ENCODE data around the gene MRPL28.
"Not testable (repeated sequence)": the region's sequence is repeated elsewhere in the genome, so short reads cannot be mapped to it uniquely, and the experiment has no call there.

MRPL28 gene

DNA sequence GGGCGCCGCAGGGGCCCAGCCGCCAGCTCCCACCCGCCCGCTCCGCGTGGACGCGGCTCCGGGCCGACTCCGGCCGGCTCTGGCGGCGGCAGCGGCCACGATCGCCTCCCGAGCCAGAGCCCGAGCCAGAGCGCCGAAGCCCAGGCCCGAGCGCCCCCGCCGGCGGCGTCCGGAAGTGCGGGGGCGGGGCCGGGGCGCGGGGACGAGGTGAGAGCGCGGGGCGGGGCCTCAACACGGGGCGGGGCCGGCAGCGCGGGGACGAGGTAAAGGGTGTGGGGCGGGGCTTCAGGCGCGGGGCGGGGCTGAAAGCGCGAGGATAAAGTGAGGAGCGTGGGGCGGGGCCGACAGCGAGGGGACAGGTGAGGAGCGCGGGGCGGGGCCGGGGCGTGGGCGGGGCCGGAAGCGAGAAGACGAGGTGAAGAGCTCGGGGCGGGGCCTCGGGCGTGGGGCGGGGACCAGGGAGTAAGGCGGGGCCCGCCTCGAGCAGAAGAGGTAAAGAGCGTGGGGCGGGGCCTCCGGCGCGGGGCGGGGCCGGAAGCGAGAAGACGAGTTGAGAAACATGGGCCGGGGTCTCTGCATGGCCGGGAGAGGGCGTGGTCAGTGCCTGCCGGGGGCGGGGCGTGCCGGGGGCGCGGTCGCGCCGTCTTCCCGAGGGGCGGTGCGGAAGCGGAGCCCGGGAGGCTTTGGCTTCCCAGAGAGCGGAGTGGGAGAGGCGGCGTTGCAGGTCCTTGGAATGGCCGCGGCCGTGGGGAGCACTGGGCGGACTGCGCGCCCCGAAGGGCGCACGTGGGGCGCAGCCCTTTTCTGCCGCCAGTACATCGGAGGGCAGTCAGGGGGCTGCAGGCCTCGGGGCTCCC, 17.6 kb downstream of the MRPL28 start, which contains the start of gene AXIN1:
Gene AXIN1, minus strand, starts transcription at position 177 of the 857 bp plus-strand sequence. CDS start 5,698 bp downstream, outside the sequence.
- Mint-ChIP-seq H3K4me1 (peaks cover 12% of the 10 kb centered on the region), H3K9me3 (no peaks in the 10 kb centered on the region), H3K27me3 (ENCODE audit: low read depth) (no peaks in the 10 kb centered on the region), H3K4me3 (peak within 1 kb of the TSS; percentile 92 to 98 (median 96)), H3K27ac (peak within 1 kb of the TSS in 2 of 3 experiments; percentile 87 to 91), H3K36me3 (ENCODE audit: low read depth) (peaks cover 6% of the 10 kb centered on the region)
- TF ChIP-seq, protein P1, sequence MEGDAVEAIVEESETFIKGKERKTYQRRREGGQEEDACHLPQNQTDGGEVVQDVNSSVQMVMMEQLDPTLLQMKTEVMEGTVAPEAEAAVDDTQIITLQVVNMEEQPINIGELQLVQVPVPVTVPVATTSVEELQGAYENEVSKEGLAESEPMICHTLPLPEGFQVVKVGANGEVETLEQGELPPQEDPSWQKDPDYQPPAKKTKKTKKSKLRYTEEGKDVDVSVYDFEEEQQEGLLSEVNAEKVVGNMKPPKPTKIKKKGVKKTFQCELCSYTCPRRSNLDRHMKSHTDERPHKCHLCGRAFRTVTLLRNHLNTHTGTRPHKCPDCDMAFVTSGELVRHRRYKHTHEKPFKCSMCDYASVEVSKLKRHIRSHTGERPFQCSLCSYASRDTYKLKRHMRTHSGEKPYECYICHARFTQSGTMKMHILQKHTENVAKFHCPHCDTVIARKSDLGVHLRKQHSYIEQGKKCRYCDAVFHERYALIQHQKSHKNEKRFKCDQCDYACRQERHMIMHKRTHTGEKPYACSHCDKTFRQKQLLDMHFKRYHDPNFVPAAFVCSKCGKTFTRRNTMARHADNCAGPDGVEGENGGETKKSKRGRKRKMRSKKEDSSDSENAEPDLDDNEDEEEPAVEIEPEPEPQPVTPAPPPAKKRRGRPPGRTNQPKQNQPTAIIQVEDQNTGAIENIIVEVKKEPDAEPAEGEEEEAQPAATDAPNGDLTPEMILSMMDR (IDR thresholded peaks at IDR 0.05; ENCODE audit: unreplicated experiment in 3 of 3), result peak; percentile 49 to 56 (median 53)

DNA sequence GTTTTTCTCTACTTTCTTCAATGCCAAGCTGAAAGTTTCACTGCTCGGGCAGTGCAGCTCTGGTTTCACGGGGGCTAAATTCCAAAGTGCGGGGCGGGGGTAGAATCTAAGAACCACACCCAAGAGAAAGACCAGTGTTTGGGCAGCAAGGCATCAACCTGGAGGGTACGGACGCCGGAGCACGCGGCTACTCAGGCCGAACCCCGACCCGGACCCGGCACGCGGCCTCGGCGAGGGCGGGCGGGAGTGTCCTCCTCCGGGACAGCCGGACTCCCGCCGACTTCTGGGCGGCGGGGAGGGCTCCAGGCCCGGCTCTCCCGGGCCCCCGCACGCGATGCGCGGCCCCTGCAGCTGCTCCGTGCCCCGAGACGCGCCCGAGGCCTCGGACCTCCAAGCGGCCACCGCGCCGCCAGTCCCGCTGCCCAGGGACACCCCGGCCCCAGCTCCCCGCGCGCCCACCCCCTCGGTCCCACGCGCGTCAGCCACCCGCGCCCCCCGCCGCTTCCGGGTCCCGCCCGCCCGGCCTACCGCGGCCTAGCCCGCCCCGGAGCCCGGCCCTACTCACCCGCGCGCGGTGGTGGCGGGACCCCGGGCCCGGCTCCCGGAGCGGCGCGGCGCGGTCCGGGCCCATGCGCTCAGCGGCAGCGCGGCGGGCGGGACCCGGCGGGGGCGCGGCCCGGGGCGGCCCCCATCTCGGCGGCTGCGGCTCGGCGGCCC, 18.4 kb downstream of the MRPL28 start:
- Mint-ChIP-seq H3K4me1 (peaks cover 12% of the 10 kb centered on the region), H3K9me3 (no peaks in the 10 kb centered on the region), H3K27me3 (ENCODE audit: low read depth) (no peaks in the 10 kb centered on the region), H3K36me3 (ENCODE audit: low read depth) (peaks cover 12% of the 10 kb centered on the region), H3K27ac (peak overlapping the region in 2 of 3 experiments; percentile 87 to 91), H3K4me3 (peak overlapping the region; percentile 92 to 98 (median 96))
- TF ChIP-seq, protein P1 (IDR thresholded peaks at IDR 0.05; ENCODE audit: unreplicated experiment in 3 of 3), result no peak

- Mint-ChIP-seq H3K4me3 (peak overlapping the region; percentile 92 to 98 (median 96)), H3K4me1 (peaks cover 12% of the 10 kb centered on the region), H3K27ac (no peak overlapping the region), H3K27me3 (ENCODE audit: low read depth) (no peaks in the 10 kb centered on the region), H3K36me3 (ENCODE audit: low read depth) (peaks cover 28% of the 10 kb centered on the region), H3K9me3 (no peaks in the 10 kb centered on the region)
- TF ChIP-seq, protein P1 (IDR thresholded peaks at IDR 0.05; ENCODE audit: unreplicated experiment in 3 of 3), result no peak
Observed at GRCh38 chr16:350203-350602, 20.1 kb downstream of the MRPL28 start.

- Mint-ChIP-seq H3K36me3 (ENCODE audit: low read depth) (peaks cover 36% of the 10 kb centered on the region), H3K27ac (peak overlapping the region in 1 of 3 experiments; percentile 26), H3K4me1 (peaks cover 12% of the 10 kb centered on the region), H3K4me3 (peak overlapping the region; percentile 42 to 76 (median 73)), H3K9me3 (no peaks in the 10 kb centered on the region), H3K27me3 (ENCODE audit: low read depth) (no peaks in the 10 kb centered on the region)
- TF ChIP-seq, protein P1 (IDR thresholded peaks at IDR 0.05; ENCODE audit: unreplicated experiment in 3 of 3), result no peak
Observed at GRCh38 chr16:349211-349610, 21.1 kb downstream of the MRPL28 start.

DNA sequence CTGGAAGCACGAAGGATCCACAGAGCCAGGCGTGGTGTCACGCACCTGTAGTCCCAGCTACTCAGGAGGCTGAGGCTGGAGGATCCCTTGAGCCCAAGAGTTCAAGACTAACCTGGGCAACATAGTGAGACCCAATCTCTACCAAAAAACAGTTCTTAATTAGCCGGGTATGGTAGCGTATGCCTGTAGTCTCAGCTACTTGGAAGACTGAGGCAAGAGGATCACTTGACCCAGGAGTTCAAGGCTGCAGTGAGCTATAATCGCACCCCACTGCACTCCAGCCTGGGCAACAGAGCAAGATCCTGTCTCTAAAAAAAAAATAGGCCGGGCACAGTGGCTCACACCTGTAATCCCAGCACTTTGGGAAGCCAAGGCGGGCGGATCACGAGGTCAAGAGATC, 21.8 kb downstream of the MRPL28 start:
- H3K9me3 Mint-ChIP-seq; H3K27me3 Mint-ChIP-seq (ENCODE audit: low read depth); H3K4me3 Mint-ChIP-seq; H3K27ac Mint-ChIP-seq: not testable (repeated sequence)
- Mint-ChIP-seq H3K4me1 (peaks cover 12% of the 10 kb centered on the region), H3K36me3 (ENCODE audit: low read depth) (peaks cover 41% of the 10 kb centered on the region)

DNA sequence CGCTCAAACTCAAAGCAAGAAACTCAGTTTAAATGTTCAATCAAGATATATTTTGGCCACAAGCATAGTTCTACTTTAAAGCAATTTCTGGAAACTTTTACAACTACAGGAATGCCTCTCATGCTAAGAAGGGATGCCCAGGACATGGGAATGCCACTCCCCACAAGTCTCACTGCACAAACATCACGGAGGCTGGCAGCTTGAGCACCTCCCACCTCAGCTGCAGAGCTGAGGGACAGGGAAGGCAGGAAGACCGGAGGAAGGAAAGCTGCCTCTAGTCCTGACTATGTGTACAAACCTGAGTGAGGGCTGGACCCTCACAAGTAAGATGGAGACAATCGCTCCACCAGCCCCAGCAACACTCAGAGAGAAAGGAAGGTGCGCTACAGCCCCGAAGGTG, 23.1 kb downstream of the MRPL28 start:
- peaks cover 12% of the 10 kb centered on the region for H3K4me1 Mint-ChIP-seq
- peak overlapping the region in 2 of 3 experiments; percentile 36 to 47 for H3K4me3 Mint-ChIP-seq
- TF ChIP-seq, protein P1 (IDR thresholded peaks at IDR 0.05; ENCODE audit: unreplicated experiment in 3 of 3), result no peak
- H3K36me3 Mint-ChIP-seq (ENCODE audit: low read depth), result peaks cover 51% of the 10 kb centered on the region
- peaks cover 3% of the 10 kb centered on the region for H3K27me3 Mint-ChIP-seq (ENCODE audit: low read depth)
- H3K9me3 Mint-ChIP-seq, result no peaks in the 10 kb centered on the region
- no peak overlapping the region for H3K27ac Mint-ChIP-seq
